ENCODE measurements around the gene LIN37. TPM values are rescaled to one million over a fixed set of nuclear protein-coding genes. Genes with fewer than 3 reads are reported as not detected.

Gene LIN37
- polyA plus RNA-seq, 1 donor (not counting 4 experiments of a cell fraction or from before 2014, with no cell fraction given) = 6.7 TPM

DNA sequence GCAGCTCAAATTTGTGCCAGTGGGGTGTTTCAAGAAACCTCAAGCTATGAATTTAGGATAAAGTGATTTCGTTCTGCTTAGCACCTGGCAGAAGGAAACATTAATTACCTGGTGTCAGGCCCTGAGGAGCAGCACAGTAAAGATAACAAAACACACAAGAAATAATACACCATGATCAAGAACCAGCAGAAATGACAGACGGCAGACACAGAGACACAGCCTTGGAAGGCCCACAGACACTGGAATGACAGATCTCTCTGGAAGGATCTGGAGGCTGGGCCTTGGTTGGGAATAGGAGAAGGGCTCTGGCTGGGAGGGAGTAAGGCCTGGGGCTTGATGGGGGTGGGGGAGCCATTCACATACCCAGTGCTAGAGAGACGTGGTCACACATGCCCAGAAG is 53.5 kb downstream of the LIN37 start:
- Histone ChIP-seq H3K9me1 (ENCODE audit: control insufficient read depth, extremely low read depth, insufficient read depth, low read length) (no peaks in the 10 kb centered on the region), H3K36me3 (ENCODE audit: control insufficient read depth in 2 of 2, extremely low read depth in 1 of 2, insufficient read depth in 2 of 2, low read length in 2 of 2) (no peaks in the 10 kb centered on the region), H3K4me2 (ENCODE audit: control insufficient read depth, extremely low read depth, insufficient read depth, low read depth, low read length) (no peak overlapping the region), H3K9ac (ENCODE audit: control insufficient read depth, extremely low read depth, insufficient read depth, low read length) (no peak overlapping the region), H3K27ac (ENCODE audit: control insufficient read depth, insufficient read depth, low read length) (no peak overlapping the region), H3K79me2 (ENCODE audit: control insufficient read depth, insufficient read depth, low read length) (no peaks in the 10 kb centered on the region), H4K20me1 (ENCODE audit: control insufficient read depth, extremely low read depth, insufficient read depth, low read length) (no peaks in the 10 kb centered on the region), H3K4me3 (ENCODE audit: control insufficient read depth in 2 of 3, extremely low read depth in 1 of 3, insufficient read depth in 2 of 3, low read depth in 1 of 3, low read length in 3 of 3) (no peak overlapping the region), H3K4me1 (ENCODE audit: control insufficient read depth, extremely low read depth, insufficient read depth, low read length) (no peaks in the 10 kb centered on the region), H2AFZ (ENCODE audit: control insufficient read depth, low read length) (no peak overlapping the region), H3K9me3 (ENCODE audit: control insufficient read depth, low read depth, low read length) (no peaks in the 10 kb centered on the region), H3K27me3 (ENCODE audit: control insufficient read depth, extremely low read depth, insufficient read depth, low read length) (peaks cover 14% of the 10 kb centered on the region)
- FAIRE-seq = no peak
- dilution Hi-C loops (cut with MboI; ENCODE audit: extremely low pct_ligation_motif_present, low sequenced_read_pairs) = no loop called here
- TF ChIP-seq, protein P1, sequence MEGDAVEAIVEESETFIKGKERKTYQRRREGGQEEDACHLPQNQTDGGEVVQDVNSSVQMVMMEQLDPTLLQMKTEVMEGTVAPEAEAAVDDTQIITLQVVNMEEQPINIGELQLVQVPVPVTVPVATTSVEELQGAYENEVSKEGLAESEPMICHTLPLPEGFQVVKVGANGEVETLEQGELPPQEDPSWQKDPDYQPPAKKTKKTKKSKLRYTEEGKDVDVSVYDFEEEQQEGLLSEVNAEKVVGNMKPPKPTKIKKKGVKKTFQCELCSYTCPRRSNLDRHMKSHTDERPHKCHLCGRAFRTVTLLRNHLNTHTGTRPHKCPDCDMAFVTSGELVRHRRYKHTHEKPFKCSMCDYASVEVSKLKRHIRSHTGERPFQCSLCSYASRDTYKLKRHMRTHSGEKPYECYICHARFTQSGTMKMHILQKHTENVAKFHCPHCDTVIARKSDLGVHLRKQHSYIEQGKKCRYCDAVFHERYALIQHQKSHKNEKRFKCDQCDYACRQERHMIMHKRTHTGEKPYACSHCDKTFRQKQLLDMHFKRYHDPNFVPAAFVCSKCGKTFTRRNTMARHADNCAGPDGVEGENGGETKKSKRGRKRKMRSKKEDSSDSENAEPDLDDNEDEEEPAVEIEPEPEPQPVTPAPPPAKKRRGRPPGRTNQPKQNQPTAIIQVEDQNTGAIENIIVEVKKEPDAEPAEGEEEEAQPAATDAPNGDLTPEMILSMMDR (optimal IDR thresholded peaks at IDR 0.05 in 1 of 3, IDR thresholded peaks at IDR 0.05 in 1 of 3, conservative IDR thresholded peaks at IDR 0.05 in 1 of 3; ENCODE audit: extremely low read depth in 1 of 3, insufficient read depth in 2 of 3, low read length in 3 of 3) = no peak
- TF ChIP-seq EZH2 (IDR thresholded peaks at IDR 0.05; ENCODE audit: low read length) = no peak
- DNase-seq (ENCODE audit: low read depth, low spot score) = no peak

Other genes starting within 250 kb of the LIN37 start
- gene DMKN, start 234.9 kb upstream of the LIN37 start, polyA plus RNA-seq = 235 to 251 TPM (median 238 TPM) in 3 replicates
- gene SBSN, start 220.3 kb upstream of the LIN37 start, polyA plus RNA-seq = 28.8 to 59.0 TPM (median 49.0 TPM) in 3 replicates
- 0.08 TPM in 1 of 3 replicates, not detected in the others for gene GAPDHS, start 215.1 kb upstream of the LIN37 start, polyA plus RNA-seq
- 130 to 206 TPM (median 134 TPM) in 3 replicates for gene TMEM147, start 202.9 kb upstream of the LIN37 start, polyA plus RNA-seq
- not detected in 3 replicates for gene ATP4A, start 184.9 kb upstream of the LIN37 start, polyA plus RNA-seq
- gene PMIS2, start 162.4 kb upstream of the LIN37 start, polyA plus RNA-seq = not detected in 3 replicates
- 3.1 to 3.7 TPM (median 3.5 TPM) in 3 replicates for gene HAUS5, start 135.8 kb upstream of the LIN37 start, polyA plus RNA-seq
- 29.8 to 40.8 TPM (median 30.4 TPM) in 3 replicates for gene RBM42, start 119.5 kb upstream of the LIN37 start, polyA plus RNA-seq
- 0.14 to 0.99 TPM (median 0.43 TPM) in 3 replicates for gene ETV2, start 106.8 kb upstream of the LIN37 start, polyA plus RNA-seq
- gene COX6B1, start 100.3 kb upstream of the LIN37 start, polyA plus RNA-seq = 509 to 705 TPM (median 560 TPM) in 3 replicates
- gene UPK1A, start 82.1 kb upstream of the LIN37 start, polyA plus RNA-seq = 0.05 to 0.15 TPM (median 0.09 TPM) in 3 replicates
- gene ZBTB32, start 44.0 kb upstream of the LIN37 start, polyA plus RNA-seq = not detected in 3 replicates
- gene KMT2B, start 30.6 kb upstream of the LIN37 start, polyA plus RNA-seq = 7.7 to 16.7 TPM (median 8.8 TPM) in 3 replicates
- 0.27 to 1.2 TPM (median 0.34 TPM) in 3 replicates for gene IGFLR1, start 6.1 kb upstream of the LIN37 start, polyA plus RNA-seq
- gene U2AF1L4, start 3.2 kb upstream of the LIN37 start, polyA plus RNA-seq = 8.9 to 14.7 TPM (median 11.4 TPM) in 3 replicates
- 36.2 to 53.8 TPM (median 49.7 TPM) in 3 replicates for gene PSENEN, start 2.9 kb upstream of the LIN37 start, polyA plus RNA-seq
- not detected in 3 replicates for gene HSPB6, start 8.5 kb downstream of the LIN37 start, polyA plus RNA-seq
- gene PROSER3, start 9.6 kb downstream of the LIN37 start, polyA plus RNA-seq = 5.3 to 15.5 TPM (median 5.5 TPM) in 3 replicates
- 0.23 to 0.93 TPM (median 0.49 TPM) in 3 replicates for gene ARHGAP33, start 27.0 kb downstream of the LIN37 start, polyA plus RNA-seq
- gene PRODH2, start 64.3 kb downstream of the LIN37 start, polyA plus RNA-seq = not detected in 3 replicates
- not detected in 3 replicates for gene NPHS1, start 103.9 kb downstream of the LIN37 start, polyA plus RNA-seq
- 0.02 TPM in 1 of 3 replicates, not detected in the others for gene KIRREL2, start 108.3 kb downstream of the LIN37 start, polyA plus RNA-seq
- gene APLP1, start 120.0 kb downstream of the LIN37 start, polyA plus RNA-seq = 0.50 to 0.95 TPM (median 0.66 TPM) in 3 replicates
- gene NFKBID, start 152.0 kb downstream of the LIN37 start, polyA plus RNA-seq = 3.9 to 6.0 TPM (median 5.0 TPM) in 3 replicates
- 0.19 to 0.30 TPM (median 0.25 TPM) in 3 replicates for gene HCST, start 154.0 kb downstream of the LIN37 start, polyA plus RNA-seq
- gene TYROBP, start 159.7 kb downstream of the LIN37 start, polyA plus RNA-seq = not detected in 3 replicates
- gene LRFN3, start 187.8 kb downstream of the LIN37 start, polyA plus RNA-seq = 0.73 to 6.1 TPM (median 0.90 TPM) in 3 replicates
- 7.3 to 11.9 TPM (median 8.0 TPM) in 3 replicates for gene SDHAF1, start 246.6 kb downstream of the LIN37 start, polyA plus RNA-seq